Vagina (tissue), 2 donors: ENCODE results near the gene NAGA. TPM values are rescaled to one million over a fixed set of nuclear protein-coding genes. Genes with fewer than 3 reads are reported as not detected.

Source experiments
- DNase-seq, 2 donors: peaks; one replicate each; pipeline ENCODE4 v3.0.0-alpha.2; 2017; ENCODE audit errors: extremely low spot score in 2 of 2
- H3K27ac ChIP-seq: fragments of 200-600 bp; sonication (generic); one replicate; pipeline ENCODE4 v1.5.1; 2019
- H3K27me3 ChIP-seq: fragments of 200-600 bp; sonication (generic); one replicate; pipeline ENCODE4 v1.5.1; 2019
- H3K36me3 ChIP-seq, 2 donors: fragments of 200-600 bp; sonication (generic); one replicate each; pipeline ENCODE4 v1.5.1; 2017 to 2019
- H3K4me1 ChIP-seq: fragments of 200-600 bp; sonication (generic); one replicate; pipeline ENCODE4 v1.5.1; 2019
- H3K4me3 ChIP-seq, 2 donors: fragments of 200-600 bp; sonication (generic); 1 replicate in 1 of 2; 2 replicates in 1 of 2; pipeline ENCODE4 v1.5.1; 2016 to 2019
- H3K9me3 ChIP-seq: fragments of 200-600 bp; sonication (generic); one replicate; pipeline ENCODE4 v1.5.1; 2019
- POLR2A ChIP-seq, 2 donors: fragments of 450-650 bp; IDR thresholded peaks; one replicate each; pipeline ENCODE4 v1.6.1; 2017; ENCODE audit warnings: antibody characterized with exemption in 2 of 2, mild to moderate bottlenecking in 2 of 2, moderate library complexity in 2 of 2
- POLR2AphosphoS5 ChIP-seq, 2 donors: sonication (generic); formaldehyde crosslinking; IDR thresholded peaks; one replicate each; pipeline ENCODE4 v1.9.0; 2017; ENCODE audit warnings: antibody characterized with exemption in 2 of 2, mild to moderate bottlenecking in 2 of 2, low read depth in 1 of 2; ENCODE audit not compliant: insufficient read depth in 1 of 2
- intact Hi-C: fragments of 100-400 bp; cut with DNase I; formaldehyde crosslinking; loops from one replicate; pipeline ENCODE4 v1.15.1; 2023
- total RNA-seq: library from RNA; depleted of rRNA; stranded (reverse); fragments of >200 nt; gene quantifications from one replicate; pipeline ENCODE4 v1.2.3, GENCODE V29; 2016
- TF ChIP-seq, protein P1 (sequence below), 3 experiments: fragments of 450-650 bp in 2 of 3; fragments of 200-600 bp in 1 of 3; sonication (generic) in 1 of 3; IDR thresholded peaks; one replicate each; pipeline ENCODE4 v1.5.1; 2017 to 2019; ENCODE audit warnings: antibody characterized with exemption in 3 of 3, mild to moderate bottlenecking in 2 of 3, moderate library complexity in 2 of 3

NAGA gene
- total RNA-seq, 1 donor from 2014 or later: 28.2 TPM

DNA sequence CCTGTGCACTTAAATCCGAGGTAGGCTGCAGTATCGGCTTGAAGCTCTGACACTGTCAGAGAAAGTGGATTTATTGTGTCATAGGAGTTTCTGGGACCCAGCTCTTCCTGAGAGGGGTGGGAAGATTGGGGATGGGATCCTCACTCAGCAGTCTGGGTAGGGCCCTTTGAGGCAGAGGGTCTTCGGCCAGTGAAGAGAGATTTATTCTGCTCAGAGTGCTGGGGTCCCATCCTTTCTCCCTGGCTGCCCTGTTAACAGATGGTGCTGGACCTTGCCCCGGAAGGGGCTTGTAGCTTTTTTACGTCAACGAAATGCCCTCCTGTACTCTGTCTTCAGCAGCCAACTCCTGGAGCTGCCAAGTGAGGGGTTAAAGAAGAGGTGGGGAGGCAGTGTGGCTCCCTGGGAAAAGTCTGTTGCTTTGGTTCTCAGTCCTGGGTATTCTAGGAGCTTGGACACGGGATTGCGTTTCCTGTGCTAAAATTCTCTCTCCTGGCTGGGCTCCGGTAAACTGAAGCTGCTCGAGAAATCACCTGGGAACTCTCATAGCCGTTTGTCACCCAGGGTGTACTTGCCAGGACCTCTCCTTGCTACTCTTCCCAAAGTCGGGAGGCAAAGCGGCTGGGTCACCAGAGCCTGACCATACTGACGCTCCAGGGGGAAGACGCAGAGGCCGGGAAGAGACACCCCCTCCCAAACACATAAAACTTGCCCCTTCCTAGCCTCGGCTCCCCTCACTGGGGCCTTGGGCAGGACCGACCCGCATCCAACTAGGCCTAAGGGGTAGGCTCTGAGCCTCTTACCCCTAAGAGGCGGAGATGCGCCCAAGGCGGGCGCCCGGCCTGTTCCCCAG, 8.1 kb upstream of the NAGA start:
- no peak for TF ChIP-seq POLR2A (IDR thresholded peaks at IDR 0.05)
- no peak for TF ChIP-seq POLR2AphosphoS5 (IDR thresholded peaks at IDR 0.05; ENCODE audit: insufficient read depth in 1 of 2, low read depth in 1 of 2)
- TF ChIP-seq, protein P1, sequence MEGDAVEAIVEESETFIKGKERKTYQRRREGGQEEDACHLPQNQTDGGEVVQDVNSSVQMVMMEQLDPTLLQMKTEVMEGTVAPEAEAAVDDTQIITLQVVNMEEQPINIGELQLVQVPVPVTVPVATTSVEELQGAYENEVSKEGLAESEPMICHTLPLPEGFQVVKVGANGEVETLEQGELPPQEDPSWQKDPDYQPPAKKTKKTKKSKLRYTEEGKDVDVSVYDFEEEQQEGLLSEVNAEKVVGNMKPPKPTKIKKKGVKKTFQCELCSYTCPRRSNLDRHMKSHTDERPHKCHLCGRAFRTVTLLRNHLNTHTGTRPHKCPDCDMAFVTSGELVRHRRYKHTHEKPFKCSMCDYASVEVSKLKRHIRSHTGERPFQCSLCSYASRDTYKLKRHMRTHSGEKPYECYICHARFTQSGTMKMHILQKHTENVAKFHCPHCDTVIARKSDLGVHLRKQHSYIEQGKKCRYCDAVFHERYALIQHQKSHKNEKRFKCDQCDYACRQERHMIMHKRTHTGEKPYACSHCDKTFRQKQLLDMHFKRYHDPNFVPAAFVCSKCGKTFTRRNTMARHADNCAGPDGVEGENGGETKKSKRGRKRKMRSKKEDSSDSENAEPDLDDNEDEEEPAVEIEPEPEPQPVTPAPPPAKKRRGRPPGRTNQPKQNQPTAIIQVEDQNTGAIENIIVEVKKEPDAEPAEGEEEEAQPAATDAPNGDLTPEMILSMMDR (IDR thresholded peaks at IDR 0.05): no peak
- Histone ChIP-seq H3K27ac (peak overlapping the region; percentile 98), H3K36me3 (peaks cover 0 to 23% of the 10 kb centered on the region in 2 donors), H3K9me3 (no peaks in the 10 kb centered on the region), H3K4me3 (peak overlapping the region; percentile 60 to 80), H3K27me3 (no peaks in the 10 kb centered on the region), H3K4me1 (peaks cover 59% of the 10 kb centered on the region)
- DNase-seq: peak in 1 of 2 donors; percentile 93
- intact Hi-C loops: loop anchor here (10.0 kb wide), 1 partner anchor 366 kb away; no protein-coding TSS in a partner anchor

DNA sequence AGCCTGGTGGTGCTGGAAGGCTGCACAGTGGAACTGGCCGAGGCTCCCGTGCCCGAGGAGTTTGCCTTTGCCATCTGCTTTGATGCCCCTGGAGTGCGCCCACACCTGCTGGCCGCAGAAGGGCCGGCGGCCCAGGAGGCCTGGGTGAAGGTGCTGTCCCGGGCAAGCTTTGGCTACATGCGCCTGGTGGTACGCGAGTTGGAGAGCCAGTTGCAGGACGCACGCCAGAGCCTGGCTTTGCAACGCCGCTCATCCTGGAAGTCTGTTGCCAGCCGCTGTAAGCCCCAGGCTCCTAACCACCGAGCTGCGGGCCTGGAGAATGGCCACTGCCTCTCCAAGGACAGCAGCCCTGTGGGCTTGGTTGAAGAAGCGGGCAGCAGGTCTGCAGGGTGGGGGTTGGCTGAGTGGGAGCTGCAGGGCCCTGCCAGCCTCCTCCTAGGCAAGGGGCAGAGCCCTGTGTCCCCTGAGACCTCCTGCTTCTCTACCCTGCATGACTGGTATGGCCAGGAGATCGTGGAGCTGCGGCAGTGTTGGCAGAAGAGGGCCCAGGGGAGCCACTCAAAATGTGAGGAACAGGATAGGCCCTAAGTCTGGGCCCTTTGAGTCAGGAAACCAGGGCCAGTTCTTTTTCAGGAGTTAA, 7.0 kb upstream of the NAGA start:
- peaks cover 0 to 12% of the 10 kb centered on the region in 2 donors for H3K36me3 ChIP-seq
- H3K4me3 ChIP-seq: no peak overlapping the region
- peak overlapping the region; percentile 98 for H3K27ac ChIP-seq
- no peaks in the 10 kb centered on the region for H3K27me3 ChIP-seq
- intact Hi-C loops: loop anchor here (10.0 kb wide), 1 partner anchor 367 kb away; no protein-coding TSS in a partner anchor
- peaks cover 64% of the 10 kb centered on the region for H3K4me1 ChIP-seq
- no peaks in the 10 kb centered on the region for H3K9me3 ChIP-seq
- DNase-seq: no peak
- TF ChIP-seq, protein P1 (IDR thresholded peaks at IDR 0.05): no peak
- TF ChIP-seq POLR2A (IDR thresholded peaks at IDR 0.05) (no peak), POLR2AphosphoS5 (IDR thresholded peaks at IDR 0.05; ENCODE audit: insufficient read depth in 1 of 2, low read depth in 1 of 2) (no peak)

DNA sequence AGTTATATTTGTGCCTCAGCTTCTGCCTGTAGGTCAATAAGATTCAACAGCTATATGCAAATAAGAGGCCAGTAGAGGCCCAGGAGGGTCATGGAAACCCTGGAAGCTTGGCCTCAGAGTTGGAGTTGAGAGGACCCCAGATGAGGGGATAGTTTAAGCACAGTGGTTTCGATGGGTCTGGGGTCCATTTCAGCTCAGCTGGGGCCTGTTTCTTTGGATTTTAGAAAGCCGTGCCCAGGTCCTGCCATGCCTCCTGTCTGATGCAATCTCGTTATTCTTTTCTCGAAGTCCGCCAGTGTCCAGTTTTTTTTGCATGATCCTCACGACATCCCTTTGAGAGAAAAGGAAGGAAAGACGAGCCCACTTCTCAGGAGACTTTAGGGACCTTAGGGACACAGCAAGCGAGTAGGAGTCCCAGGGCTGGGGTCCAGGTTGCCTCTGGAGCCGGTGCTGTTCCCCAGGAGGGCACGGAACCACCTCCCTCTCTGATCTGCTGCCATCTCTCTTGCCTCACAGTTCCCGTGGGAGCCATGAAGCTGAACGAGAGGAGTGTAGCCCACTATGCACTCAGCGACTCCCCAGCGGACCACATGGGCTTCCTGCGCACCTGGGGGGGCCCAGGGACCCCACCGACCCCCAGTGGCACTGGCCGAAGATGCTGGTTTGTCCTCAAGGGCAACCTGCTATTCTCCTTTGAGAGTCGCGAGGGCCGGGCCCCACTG, 6.3 kb upstream of the NAGA start:
- Histone ChIP-seq H3K4me3 (no peak overlapping the region), H3K27ac (peak overlapping the region; percentile 98), H3K36me3 (peaks cover 0 to 9% of the 10 kb centered on the region in 2 donors), H3K9me3 (no peaks in the 10 kb centered on the region), H3K27me3 (no peaks in the 10 kb centered on the region), H3K4me1 (peaks cover 63% of the 10 kb centered on the region)
- no peak for TF ChIP-seq POLR2A (IDR thresholded peaks at IDR 0.05)
- TF ChIP-seq, protein P1 (IDR thresholded peaks at IDR 0.05): no peak
- no peak for TF ChIP-seq POLR2AphosphoS5 (IDR thresholded peaks at IDR 0.05; ENCODE audit: insufficient read depth in 1 of 2, low read depth in 1 of 2)
- DNase-seq: no peak
- intact Hi-C loops: loop anchor here (10.0 kb wide), 1 partner anchor 368 kb away; no protein-coding TSS in a partner anchor

DNA sequence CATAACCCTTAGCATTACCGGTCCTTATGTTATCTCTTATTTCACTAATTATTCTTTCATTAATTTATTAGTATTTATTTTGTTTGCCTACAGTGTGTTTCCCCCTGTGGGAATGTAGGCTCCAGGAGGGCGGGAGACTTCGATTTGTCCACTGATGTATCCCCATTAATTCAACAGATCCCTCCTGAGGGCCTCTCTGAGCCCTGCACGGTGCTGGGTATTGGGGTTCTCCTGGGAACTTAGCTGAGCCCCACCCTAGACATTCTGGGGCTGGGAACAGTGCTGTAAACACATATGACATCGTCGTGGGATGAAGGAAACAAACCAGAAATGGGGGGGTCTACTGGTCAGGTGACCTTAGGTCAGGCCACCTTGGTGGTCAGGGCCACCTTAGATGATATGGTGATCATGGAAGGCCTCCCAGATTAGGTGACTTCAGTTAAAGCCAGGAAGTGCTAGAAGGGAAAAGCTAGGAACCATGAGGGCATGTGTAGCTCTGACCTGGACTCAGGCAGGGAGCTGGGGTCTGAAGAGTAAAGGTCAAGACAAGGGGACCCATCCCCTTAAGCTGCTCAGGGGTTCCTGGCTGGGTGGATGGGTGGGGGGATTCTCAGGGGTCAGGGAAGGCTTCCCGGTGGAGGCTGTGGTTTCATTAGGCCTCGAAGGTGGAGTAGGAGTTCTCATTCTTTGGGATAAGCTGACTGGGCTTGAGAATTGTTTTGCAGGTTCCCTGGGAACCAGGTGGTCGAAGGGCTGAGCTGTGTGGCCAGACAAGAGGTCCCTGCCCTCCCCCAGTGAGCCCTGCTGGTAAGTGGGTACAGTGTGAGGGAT, 4.4 kb upstream of the NAGA start:
- peak overlapping the region; percentile 75 to 84 for H3K4me3 ChIP-seq
- no peak for DNase-seq
- peak overlapping the region; percentile 95 for H3K27ac ChIP-seq
- no peaks in the 10 kb centered on the region for H3K9me3 ChIP-seq
- peaks cover 0 to 9% of the 10 kb centered on the region in 2 donors for H3K36me3 ChIP-seq
- intact Hi-C loops: loop anchor here (10.0 kb wide), 1 partner anchor 370 kb away; no protein-coding TSS in a partner anchor
- TF ChIP-seq POLR2A (IDR thresholded peaks at IDR 0.05): no peak
- TF ChIP-seq POLR2AphosphoS5 (IDR thresholded peaks at IDR 0.05; ENCODE audit: insufficient read depth in 1 of 2, low read depth in 1 of 2): no peak
- TF ChIP-seq, protein P1 (IDR thresholded peaks at IDR 0.05): no peak
- peaks cover 60% of the 10 kb centered on the region for H3K4me1 ChIP-seq
- H3K27me3 ChIP-seq: no peaks in the 10 kb centered on the region
